Glutamatergic neuron (in vitro differentiated cells): ENCODE data around the gene DOCK3. TPM values are rescaled to one million over a fixed set of nuclear protein-coding genes. Genes with fewer than 3 reads are reported as not detected.

Source experiments
- DNase-seq: peaks from one replicate; pipeline ENCODE4 v3.0.0; 2022
- H3K27ac Mint-ChIP-seq: one replicate; pipeline ENCODE4 v1.8.0; 2020; ENCODE audit warnings: mild to moderate bottlenecking, mixed read lengths, inconsistent platforms; ENCODE audit not compliant: unreplicated experiment
- H3K27me3 Mint-ChIP-seq: one replicate; pipeline ENCODE4 v1.8.0; 2020; ENCODE audit warnings: mild to moderate bottlenecking, moderate library complexity, mixed read lengths, inconsistent platforms; ENCODE audit not compliant: unreplicated experiment
- H3K36me3 Mint-ChIP-seq: one replicate; pipeline ENCODE4 v1.8.0; 2020; ENCODE audit warnings: mild to moderate bottlenecking, mixed read lengths, inconsistent platforms; ENCODE audit not compliant: unreplicated experiment
- H3K4me1 Mint-ChIP-seq: one replicate; pipeline ENCODE4 v1.8.0; 2020; ENCODE audit warnings: mild to moderate bottlenecking, low read depth, mixed read lengths, inconsistent platforms; ENCODE audit not compliant: unreplicated experiment
- H3K4me3 Mint-ChIP-seq: one replicate; pipeline ENCODE4 v1.8.0; 2020; ENCODE audit warnings: mild to moderate bottlenecking, mixed read lengths, inconsistent platforms; ENCODE audit not compliant: unreplicated experiment
- H3K9me3 Mint-ChIP-seq: one replicate; pipeline ENCODE4 v1.8.0; 2020; ENCODE audit warnings: mild to moderate bottlenecking, moderate library complexity, mixed read lengths, inconsistent platforms; ENCODE audit not compliant: unreplicated experiment
- total RNA-seq: library from RNA; stranded (reverse); fragmentation: NEBNext Ultra II Directional; extraction: Animal tissue kit (Norgen Biotek cat#: 25700); gene quantifications from one replicate; pipeline ENCODE4 v1.2.1, GENCODE V29; 2021; ENCODE audit not compliant: unreplicated experiment
- TF ChIP-seq, protein P1 (sequence below): fragments of 200-600 bp; sonication (generic); IDR thresholded peaks from one replicate; pipeline ENCODE4 v1.5.0; 2021; ENCODE audit not compliant: partially characterized antibody, unreplicated experiment

The DOCK3 gene
- total RNA-seq, 1 donor from 2014 or later: 13.4 TPM

DNA sequence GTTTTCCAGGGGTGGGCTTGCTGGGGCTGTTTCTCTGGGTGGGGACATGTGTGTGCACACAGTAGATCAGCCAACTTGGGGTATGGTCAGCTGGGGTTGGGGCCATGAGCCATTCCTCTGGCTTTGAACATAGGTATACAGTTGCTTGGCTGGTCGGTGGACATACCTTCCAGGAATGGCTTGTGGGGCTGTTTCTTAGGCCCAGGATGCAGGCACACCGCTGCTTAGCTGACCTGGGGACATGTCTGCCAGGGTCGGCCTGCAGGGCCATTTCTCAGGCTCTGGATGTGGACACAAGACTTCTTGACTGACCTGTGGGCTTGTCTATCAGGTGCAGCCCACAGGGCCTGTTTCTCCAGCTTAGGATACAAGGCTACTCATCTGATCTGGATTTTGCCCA is 130.6 kb downstream of the DOCK3 start:
- TF ChIP-seq, protein P1, sequence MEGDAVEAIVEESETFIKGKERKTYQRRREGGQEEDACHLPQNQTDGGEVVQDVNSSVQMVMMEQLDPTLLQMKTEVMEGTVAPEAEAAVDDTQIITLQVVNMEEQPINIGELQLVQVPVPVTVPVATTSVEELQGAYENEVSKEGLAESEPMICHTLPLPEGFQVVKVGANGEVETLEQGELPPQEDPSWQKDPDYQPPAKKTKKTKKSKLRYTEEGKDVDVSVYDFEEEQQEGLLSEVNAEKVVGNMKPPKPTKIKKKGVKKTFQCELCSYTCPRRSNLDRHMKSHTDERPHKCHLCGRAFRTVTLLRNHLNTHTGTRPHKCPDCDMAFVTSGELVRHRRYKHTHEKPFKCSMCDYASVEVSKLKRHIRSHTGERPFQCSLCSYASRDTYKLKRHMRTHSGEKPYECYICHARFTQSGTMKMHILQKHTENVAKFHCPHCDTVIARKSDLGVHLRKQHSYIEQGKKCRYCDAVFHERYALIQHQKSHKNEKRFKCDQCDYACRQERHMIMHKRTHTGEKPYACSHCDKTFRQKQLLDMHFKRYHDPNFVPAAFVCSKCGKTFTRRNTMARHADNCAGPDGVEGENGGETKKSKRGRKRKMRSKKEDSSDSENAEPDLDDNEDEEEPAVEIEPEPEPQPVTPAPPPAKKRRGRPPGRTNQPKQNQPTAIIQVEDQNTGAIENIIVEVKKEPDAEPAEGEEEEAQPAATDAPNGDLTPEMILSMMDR: no peak
- no peak for DNase-seq
- Mint-ChIP-seq H3K27ac (no peak overlapping the region), H3K9me3 (peaks cover 27% of the 10 kb centered on the region), H3K27me3 (no peaks in the 10 kb centered on the region), H3K4me3 (no peak overlapping the region), H3K4me1 (no peaks in the 10 kb centered on the region), H3K36me3 (peaks cover 30% of the 10 kb centered on the region)

DNA sequence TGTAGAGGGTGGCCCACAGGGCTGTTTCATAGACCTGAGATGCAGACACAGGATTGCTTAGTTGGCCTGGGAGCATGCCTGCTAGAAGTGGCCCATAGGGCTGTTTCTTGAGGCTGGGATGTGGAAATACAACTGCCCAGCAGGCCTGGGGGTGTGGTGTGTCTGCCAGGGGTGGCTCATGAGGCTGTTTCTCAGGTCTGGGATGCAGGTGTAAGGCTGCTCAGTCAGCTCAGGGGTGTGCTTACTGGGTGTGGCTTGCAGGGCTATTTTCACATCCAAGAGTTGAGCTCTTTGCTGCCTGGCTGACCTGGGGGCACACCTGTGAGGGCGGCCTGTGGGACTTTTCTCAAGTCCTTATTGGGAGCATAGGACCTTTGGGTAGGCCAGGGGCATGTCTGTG is 131.3 kb downstream of the DOCK3 start:
- Mint-ChIP-seq H3K9me3 (peaks cover 26% of the 10 kb centered on the region), H3K27ac (no peak overlapping the region), H3K4me3 (no peak overlapping the region), H3K4me1 (no peaks in the 10 kb centered on the region), H3K36me3 (peaks cover 27% of the 10 kb centered on the region), H3K27me3 (peaks cover under 1% of the 10 kb centered on the region)
- TF ChIP-seq, protein P1: no peak
- no peak for DNase-seq

DNA sequence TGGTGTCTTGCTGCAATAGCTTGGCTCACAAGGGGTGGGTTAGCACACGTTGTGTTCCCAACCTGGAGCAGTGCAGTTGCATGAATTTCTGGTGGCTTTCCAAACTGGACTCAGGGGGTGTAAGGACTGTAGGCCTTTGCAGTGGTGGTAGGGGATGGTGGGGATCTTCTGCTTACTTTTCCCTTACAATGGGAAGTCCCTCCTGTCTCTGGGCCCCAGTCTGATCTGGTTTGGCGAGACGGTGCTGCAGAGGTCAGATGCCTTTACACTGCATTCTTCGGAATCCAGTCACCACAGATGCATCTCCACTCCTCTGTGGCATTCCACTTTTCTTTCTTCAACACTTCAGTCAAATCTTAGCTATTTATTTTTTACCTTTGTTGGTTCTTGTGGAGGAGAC is 132.1 kb downstream of the DOCK3 start:
- H3K27ac Mint-ChIP-seq: no peak overlapping the region
- H3K9me3 Mint-ChIP-seq: peaks cover 18% of the 10 kb centered on the region
- H3K27me3 Mint-ChIP-seq: peaks cover 2% of the 10 kb centered on the region
- no peak for DNase-seq
- no peaks in the 10 kb centered on the region for H3K4me1 Mint-ChIP-seq
- TF ChIP-seq, protein P1: no peak
- H3K4me3 Mint-ChIP-seq: no peak overlapping the region
- H3K36me3 Mint-ChIP-seq: peaks cover 19% of the 10 kb centered on the region

DNA sequence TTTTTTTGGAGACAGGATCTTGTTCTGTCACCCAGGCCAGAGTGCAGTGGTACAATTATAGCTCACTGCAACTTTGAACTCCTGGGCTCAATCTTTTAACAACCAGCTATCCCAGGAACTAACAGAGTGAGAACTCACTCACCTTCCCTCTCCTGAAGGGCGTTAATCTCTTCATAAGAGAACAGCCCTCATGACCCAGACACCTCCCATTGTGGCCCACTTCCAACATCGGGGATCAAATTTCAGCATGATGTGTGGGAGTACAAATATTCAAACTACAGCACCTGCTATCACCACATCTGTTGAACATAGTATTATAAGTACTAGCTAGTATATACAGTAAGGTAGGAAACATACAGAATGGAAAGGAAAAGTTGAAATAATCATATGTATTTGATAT is 132.5 kb downstream of the DOCK3 start:
- Mint-ChIP-seq H3K27ac (no peak overlapping the region), H3K9me3 (peaks cover 15% of the 10 kb centered on the region), H3K27me3 (peaks cover 2% of the 10 kb centered on the region), H3K4me3 (no peak overlapping the region), H3K4me1 (no peaks in the 10 kb centered on the region), H3K36me3 (peaks cover 14% of the 10 kb centered on the region)
- TF ChIP-seq, protein P1: no peak
- no peak for DNase-seq

DNA sequence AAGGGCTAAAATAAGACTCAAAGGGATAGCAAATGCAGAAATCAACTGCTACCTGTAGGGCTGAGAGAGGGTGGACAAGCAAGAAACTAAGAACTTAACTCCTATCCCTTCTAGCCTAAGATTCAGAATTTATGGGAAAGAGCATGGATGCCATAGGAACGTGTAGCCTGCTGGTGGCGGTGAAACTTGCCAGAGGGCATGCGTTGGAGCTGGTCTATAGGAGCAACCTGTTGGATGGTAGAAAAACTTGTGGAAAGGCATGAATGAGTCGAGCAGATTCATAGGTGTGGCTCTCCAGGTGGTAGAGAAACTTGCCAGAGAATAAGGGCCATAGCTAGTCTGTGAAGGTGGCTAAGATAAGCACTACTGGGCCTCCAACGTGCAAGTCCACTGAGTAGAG is 137.2 kb downstream of the DOCK3 start:
- Mint-ChIP-seq H3K4me1 (peaks cover 2% of the 10 kb centered on the region), H3K36me3 (no peaks in the 10 kb centered on the region), H3K9me3 (no peaks in the 10 kb centered on the region), H3K27ac (no peak overlapping the region), H3K4me3 (no peak overlapping the region), H3K27me3 (peaks cover 2% of the 10 kb centered on the region)
- TF ChIP-seq, protein P1: no peak
- DNase-seq: no peak
